NOMO-1 treated with DMSO at 0.1 percent for 48 hours (cell line): ENCODE results near the gene TSPYL6.
A peak's percentile ranks its signal among the peaks of the same experiment; 100 is the strongest.

Experiments
- DNase-seq: peaks from one replicate; lab custom pipeline; 2025; ENCODE audit not compliant: unreplicated experiment; lab: John Stamatoyannopoulos, UW

Gene TSPYL6

GRCh38 chr2:54206596-54206995, 49.4 kb downstream of the TSPYL6 start:
- peak; percentile 14 for DNase-seq

- no peak for DNase-seq
Measured at GRCh38 chr2:54204476-54204875, 51.6 kb downstream of the TSPYL6 start.
